GM12865 (cell line): ENCODE results near the gene PROP1.
"Not testable (repeated sequence)": the region's sequence is repeated elsewhere in the genome, so short reads cannot be mapped to it uniquely, and the experiment has no call there.

ENCODE experiments used
- DNase-seq: peaks from one replicate; pipeline ENCODE4 v3.0.0; 2010; ENCODE audit warnings: low read depth
- H3K4me3 ChIP-seq: 2 replicates; pipeline ENCODE4 v1.5.1; 2011; ENCODE audit warnings: mild to moderate bottlenecking, low read depth, low read length, control low read depth
- CTCF ChIP-seq: IDR thresholded peaks from 2 replicates; pipeline ENCODE4 v1.5.1; 2011; ENCODE audit warnings: low read length, control low read depth, low read depth, inconsistent platforms; ENCODE audit not compliant: insufficient read depth; ENCODE audit errors: missing control alignments

The PROP1 gene

GRCh38 chr5:177966009-177966838 is 29.8 kb downstream of the PROP1 start:
- no peak overlapping the region for H3K4me3 ChIP-seq
- no peak for TF ChIP-seq CTCF
- no peak for DNase-seq

GRCh38 chr5:177964471-177964870 is 31.6 kb downstream of the PROP1 start:
- no peak for DNase-seq
- H3K4me3 ChIP-seq = no peak overlapping the region
- TF ChIP-seq CTCF = no peak

GRCh38 chr5:177963966-177964365 is 32.1 kb downstream of the PROP1 start:
- TF ChIP-seq CTCF = no peak
- H3K4me3 ChIP-seq = no peak overlapping the region
- DNase-seq = no peak

GRCh38 chr5:177959315-177959714 is 36.7 kb downstream of the PROP1 start:
- no peak overlapping the region for H3K4me3 ChIP-seq
- no peak for TF ChIP-seq CTCF
- DNase-seq = no peak

GRCh38 chr5:177958696-177959095 is 37.3 kb downstream of the PROP1 start:
- no peak for DNase-seq
- no peak for TF ChIP-seq CTCF

GRCh38 chr5:177957241-177957640 is 38.8 kb downstream of the PROP1 start:
- no peak for TF ChIP-seq CTCF
- H3K4me3 ChIP-seq = no peak overlapping the region
- DNase-seq = no peak

More at GRCh38 chr5:177958696-177959095, 37.3 kb downstream of the PROP1 start:
- no peak overlapping the region for H3K4me3 ChIP-seq

- not testable (repeated sequence) for H3K4me3 ChIP-seq, DNase-seq
Measured at GRCh38 chr5:177953101-177953500, 42.9 kb downstream of the PROP1 start.

- not testable (repeated sequence) for H3K4me3 ChIP-seq, DNase-seq
Measured at GRCh38 chr5:177949656-177950055, 46.4 kb downstream of the PROP1 start.

GRCh38 chr5:177949065-177949464 is 47.0 kb downstream of the PROP1 start:
- DNase-seq, H3K4me3 ChIP-seq: not testable (repeated sequence)

- DNase-seq, H3K4me3 ChIP-seq: not testable (repeated sequence)
Measured at GRCh38 chr5:177947912-177948311, 48.1 kb downstream of the PROP1 start.

- DNase-seq = peak; percentile 19
- H3K4me3 ChIP-seq = not testable (repeated sequence)
Measured at GRCh38 chr5:177945601-177946283, 50.3 kb downstream of the PROP1 start.

GRCh38 chr5:177945145-177945544 is 50.9 kb downstream of the PROP1 start:
- not testable (repeated sequence) for DNase-seq, H3K4me3 ChIP-seq
